Measurements from ENCODE around the gene ATOH8. TPM values are rescaled to one million over a fixed set of nuclear protein-coding genes. Genes with fewer than 3 reads are reported as not detected.

Gene ATOH8
- polyA plus RNA-seq, 1 of the 3 experiments (the other 2 are of a cell fraction) = 5.6 TPM

- H3K4me3 ChIP-seq (ENCODE audit: low read depth in 2 of 2, low read length in 1 of 2) = no peak overlapping the region
- peaks cover 32% of the 10 kb centered on the region for H3F3A ChIP-seq (replicated peaks; ENCODE audit: insufficient read depth)
- H4K20me1 ChIP-seq (ENCODE audit: insufficient read depth) = 0 out of 2 replicates have a peak, but pooled peaks cover 12% of the 10 kb centered on the region
- 51% methylated on average over 5 of the region's 8 CpGs for WGBS (ENCODE audit: low lambda C conversion rate)
- ChIA-PET CTCF (interaction anchor here (0.9 to 9.7 kb wide), 13 partner anchors 8 to 842 kb away, joined by 3 to 80 read pairs (median 9); partner anchors contain the start of gene ATOH8), POLR2A (interaction anchor here (1.0 to 1.8 kb wide), 3 partner anchors 8 to 427 kb away, joined by 3 to 7 read pairs (median 4); partner anchors contain the start of genes C2orf68 and IMMT)
- no peak overlapping the region; the same call in 1 of the 2 replicates for H3K4me2 ChIP-seq
- H3K36me3 ChIP-seq (replicated peaks in 1 of 2; ENCODE audit: control insufficient read depth in 1 of 2, insufficient read depth in 2 of 2, low read length in 1 of 2) = peaks cover 0 to 4% of the 10 kb centered on the region in 2 experiments
- peak overlapping the region in 1 of 2 experiments; percentile 69; a peak in 1 of 4 replicates for H3K27ac ChIP-seq (ENCODE audit: low read depth in 2 of 2, low read length in 1 of 2)
- peaks cover 56 to 70% of the 10 kb centered on the region in 2 experiments for H3K4me1 ChIP-seq (ENCODE audit: control insufficient read depth in 1 of 2, insufficient read depth in 2 of 2, low read depth in 1 of 2, low read length in 1 of 2)
- TF ChIP-seq NFIC (IDR thresholded peaks at IDR 0.05; ENCODE audit: borderline replicate concordance) (peak; percentile 32; the same call in 1 of the 2 replicates), RCOR1 (IDR thresholded peaks at IDR 0.05; ENCODE audit: low read length) (no peak)
- TF ChIP-seq, protein P1, sequence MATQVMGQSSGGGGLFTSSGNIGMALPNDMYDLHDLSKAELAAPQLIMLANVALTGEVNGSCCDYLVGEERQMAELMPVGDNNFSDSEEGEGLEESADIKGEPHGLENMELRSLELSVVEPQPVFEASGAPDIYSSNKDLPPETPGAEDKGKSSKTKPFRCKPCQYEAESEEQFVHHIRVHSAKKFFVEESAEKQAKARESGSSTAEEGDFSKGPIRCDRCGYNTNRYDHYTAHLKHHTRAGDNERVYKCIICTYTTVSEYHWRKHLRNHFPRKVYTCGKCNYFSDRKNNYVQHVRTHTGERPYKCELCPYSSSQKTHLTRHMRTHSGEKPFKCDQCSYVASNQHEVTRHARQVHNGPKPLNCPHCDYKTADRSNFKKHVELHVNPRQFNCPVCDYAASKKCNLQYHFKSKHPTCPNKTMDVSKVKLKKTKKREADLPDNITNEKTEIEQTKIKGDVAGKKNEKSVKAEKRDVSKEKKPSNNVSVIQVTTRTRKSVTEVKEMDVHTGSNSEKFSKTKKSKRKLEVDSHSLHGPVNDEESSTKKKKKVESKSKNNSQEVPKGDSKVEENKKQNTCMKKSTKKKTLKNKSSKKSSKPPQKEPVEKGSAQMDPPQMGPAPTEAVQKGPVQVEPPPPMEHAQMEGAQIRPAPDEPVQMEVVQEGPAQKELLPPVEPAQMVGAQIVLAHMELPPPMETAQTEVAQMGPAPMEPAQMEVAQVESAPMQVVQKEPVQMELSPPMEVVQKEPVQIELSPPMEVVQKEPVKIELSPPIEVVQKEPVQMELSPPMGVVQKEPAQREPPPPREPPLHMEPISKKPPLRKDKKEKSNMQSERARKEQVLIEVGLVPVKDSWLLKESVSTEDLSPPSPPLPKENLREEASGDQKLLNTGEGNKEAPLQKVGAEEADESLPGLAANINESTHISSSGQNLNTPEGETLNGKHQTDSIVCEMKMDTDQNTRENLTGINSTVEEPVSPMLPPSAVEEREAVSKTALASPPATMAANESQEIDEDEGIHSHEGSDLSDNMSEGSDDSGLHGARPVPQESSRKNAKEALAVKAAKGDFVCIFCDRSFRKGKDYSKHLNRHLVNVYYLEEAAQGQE (IDR thresholded peaks at IDR 0.05; ENCODE audit: low read depth, low read length) = no peak
- H3K9ac ChIP-seq = no peak overlapping the region
- H3K79me2 ChIP-seq (ENCODE audit: insufficient read depth) = peaks cover 66% of the 10 kb centered on the region; the same call in 1 of the 2 replicates
- peak; percentile 65 for DNase-seq
- no peak overlapping the region for H2AFZ ChIP-seq (ENCODE audit: low read depth)
- H3K27me3 ChIP-seq (ENCODE audit: insufficient read depth) = no peaks in the 10 kb centered on the region
- H3K9me2 ChIP-seq = no peaks in the 10 kb centered on the region
- H3K9me3 ChIP-seq = no peaks in the 10 kb centered on the region
Measured at GRCh38 chr2:85768713-85769112, 14.9 kb downstream of the ATOH8 start.

DNA sequence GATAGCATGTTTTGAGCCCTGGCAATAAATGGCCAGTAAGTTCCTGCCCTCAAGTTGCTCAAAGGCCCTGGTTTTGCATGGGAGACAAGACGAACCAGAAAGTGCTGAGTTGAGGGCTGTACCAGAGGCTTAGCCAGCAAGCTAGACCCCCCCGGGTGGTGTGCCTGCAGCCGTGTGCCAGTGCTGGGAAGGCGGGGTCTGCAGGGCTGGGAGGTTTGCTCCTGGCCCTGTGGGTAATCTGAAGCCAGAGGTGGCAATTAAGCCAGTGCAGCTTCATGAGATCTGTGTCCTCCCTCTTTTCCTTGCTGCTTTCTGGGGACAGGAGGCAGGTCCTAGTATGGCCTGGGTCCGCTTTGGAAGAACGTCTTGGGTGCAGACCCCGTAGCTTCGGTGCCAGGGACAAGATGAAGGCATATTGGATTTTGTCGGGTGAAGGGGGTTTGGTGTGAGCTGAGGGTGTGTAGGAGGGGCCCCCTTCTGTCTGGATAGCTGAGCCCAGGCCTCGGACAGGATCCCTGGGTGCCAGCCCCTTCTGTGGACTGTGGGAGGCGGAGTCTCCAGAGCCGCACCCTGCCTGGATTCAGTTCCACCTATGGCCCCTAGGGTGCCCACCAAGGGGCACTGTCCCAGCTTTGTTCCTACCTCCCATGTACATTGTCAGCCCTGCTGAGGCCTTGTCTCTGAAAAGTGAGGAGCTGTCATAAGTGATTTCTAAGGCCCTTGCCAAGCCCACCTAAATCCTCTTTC lies 15.6 kb downstream of the ATOH8 start:
- no peak overlapping the region for H2AFZ ChIP-seq (ENCODE audit: low read depth)
- peaks cover 66% of the 10 kb centered on the region; the same call in 1 of the 2 replicates for H3K79me2 ChIP-seq (ENCODE audit: insufficient read depth)
- H3K9me2 ChIP-seq = no peaks in the 10 kb centered on the region
- peaks cover 34% of the 10 kb centered on the region for H3F3A ChIP-seq (replicated peaks; ENCODE audit: insufficient read depth)
- H3K4me2 ChIP-seq = no peak overlapping the region
- TF ChIP-seq, protein P2, sequence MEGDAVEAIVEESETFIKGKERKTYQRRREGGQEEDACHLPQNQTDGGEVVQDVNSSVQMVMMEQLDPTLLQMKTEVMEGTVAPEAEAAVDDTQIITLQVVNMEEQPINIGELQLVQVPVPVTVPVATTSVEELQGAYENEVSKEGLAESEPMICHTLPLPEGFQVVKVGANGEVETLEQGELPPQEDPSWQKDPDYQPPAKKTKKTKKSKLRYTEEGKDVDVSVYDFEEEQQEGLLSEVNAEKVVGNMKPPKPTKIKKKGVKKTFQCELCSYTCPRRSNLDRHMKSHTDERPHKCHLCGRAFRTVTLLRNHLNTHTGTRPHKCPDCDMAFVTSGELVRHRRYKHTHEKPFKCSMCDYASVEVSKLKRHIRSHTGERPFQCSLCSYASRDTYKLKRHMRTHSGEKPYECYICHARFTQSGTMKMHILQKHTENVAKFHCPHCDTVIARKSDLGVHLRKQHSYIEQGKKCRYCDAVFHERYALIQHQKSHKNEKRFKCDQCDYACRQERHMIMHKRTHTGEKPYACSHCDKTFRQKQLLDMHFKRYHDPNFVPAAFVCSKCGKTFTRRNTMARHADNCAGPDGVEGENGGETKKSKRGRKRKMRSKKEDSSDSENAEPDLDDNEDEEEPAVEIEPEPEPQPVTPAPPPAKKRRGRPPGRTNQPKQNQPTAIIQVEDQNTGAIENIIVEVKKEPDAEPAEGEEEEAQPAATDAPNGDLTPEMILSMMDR (IDR thresholded peaks at IDR 0.05) = peak; percentile 54
- TF ChIP-seq SIN3A (IDR thresholded peaks at IDR 0.05; ENCODE audit: borderline replicate concordance, low read depth, low read length) = no peak
- H3K9ac ChIP-seq = no peak overlapping the region
- H3K36me3 ChIP-seq (replicated peaks in 1 of 2; ENCODE audit: control insufficient read depth in 1 of 2, insufficient read depth in 2 of 2, low read length in 1 of 2) = peaks cover 0 to 9% of the 10 kb centered on the region in 2 experiments
- WGBS (ENCODE audit: low lambda C conversion rate) = 78% methylated on average over 12 of the region's 12 CpGs
- H3K4me3 ChIP-seq (ENCODE audit: low read depth in 2 of 2, low read length in 1 of 2) = no peak overlapping the region
- peak overlapping the region in 1 of 2 experiments; percentile 69; a peak in 2 of 4 replicates for H3K27ac ChIP-seq (ENCODE audit: low read depth in 2 of 2, low read length in 1 of 2)
- DNase-seq = peak; percentile 81
- H3K4me1 ChIP-seq (ENCODE audit: control insufficient read depth in 1 of 2, insufficient read depth in 2 of 2, low read depth in 1 of 2, low read length in 1 of 2) = peaks cover 63 to 74% of the 10 kb centered on the region in 2 experiments
- no peaks in the 10 kb centered on the region for H3K9me3 ChIP-seq
- ChIA-PET CTCF (interaction anchor here (0.7 to 9.7 kb wide), 16 partner anchors 9 to 843 kb away, joined by 3 to 80 read pairs (median 5); partner anchors contain the start of gene ATOH8), POLR2A (interaction anchor here (1.0 to 1.8 kb wide), 3 partner anchors 9 to 426 kb away, joined by 3 to 7 read pairs (median 4); partner anchors contain the start of genes C2orf68 and IMMT)
- H3K27me3 ChIP-seq (ENCODE audit: insufficient read depth) = no peaks in the 10 kb centered on the region
- 0 out of 2 replicates have a peak, but pooled peaks cover 6% of the 10 kb centered on the region for H4K20me1 ChIP-seq (ENCODE audit: insufficient read depth)

Data from SK-N-SH (cell line).